DOHH2 (cell line): ENCODE measurements around the gene CSGALNACT2.

Source experiments
- H3F3A ChIP-seq: fragments of 200-600 bp; sonication (generic), shearing (Covaris generic); 2 replicates; pipeline ENCODE4 v1.6.0; 2016; ENCODE audit warnings: antibody characterized with exemption, mild to moderate bottlenecking; ENCODE audit not compliant: control insufficient read depth, insufficient read depth
- H3K27ac ChIP-seq: fragments of 200-600 bp; sonication (generic); 2 replicates; pipeline ENCODE4 v1.5.1; 2014; ENCODE audit warnings: low read depth, mild to moderate bottlenecking, low read length, moderate library complexity
- H3K27me3 ChIP-seq: fragments of 200-600 bp; sonication (generic); 2 replicates; pipeline ENCODE4 v1.6.1; 2014; ENCODE audit warnings: mild to moderate bottlenecking, low read length, mixed read lengths; ENCODE audit not compliant: control insufficient read depth
- H3K36me3 ChIP-seq: fragments of 200-600 bp; sonication (generic); 2 replicates; pipeline ENCODE4 v1.6.1; 2014; ENCODE audit warnings: mild to moderate bottlenecking, low read length, moderate library complexity, mixed read lengths; ENCODE audit not compliant: control insufficient read depth
- H3K4me1 ChIP-seq: fragments of 200-600 bp; sonication (generic); 2 replicates; pipeline ENCODE4 v1.6.1; 2014; ENCODE audit warnings: mild to moderate bottlenecking, low read length, mixed read lengths; ENCODE audit not compliant: control insufficient read depth
- H3K4me2 ChIP-seq: fragments of 200-600 bp; sonication (generic); 2 replicates; pipeline ENCODE4 v1.6.0; 2014; ENCODE audit warnings: mild to moderate bottlenecking, low read length, moderate library complexity
- H3K4me3 ChIP-seq: fragments of 200-600 bp; sonication (generic); 2 replicates; pipeline ENCODE4 v1.5.1; 2014; ENCODE audit warnings: mild to moderate bottlenecking, low read length, mixed read lengths
- H3K79me2 ChIP-seq: fragments of 200-600 bp; sonication (generic); 2 replicates; pipeline ENCODE4 v1.6.1; 2014; ENCODE audit warnings: mild to moderate bottlenecking, low read length, mixed read lengths; ENCODE audit not compliant: control insufficient read depth
- H3K9me2 ChIP-seq: fragments of 200-600 bp; sonication (generic); replicated peaks from 2 replicates; pipeline ENCODE4 v1.6.1; 2014; ENCODE audit warnings: mild to moderate bottlenecking, low read length, mixed read lengths; ENCODE audit not compliant: control insufficient read depth
- H3K9me3 ChIP-seq: fragments of 200-600 bp; sonication (generic); 2 replicates; pipeline ENCODE4 v1.6.1; 2014; ENCODE audit warnings: antibody characterized with exemption, low read length, mixed read lengths; ENCODE audit not compliant: control insufficient read depth, insufficient read depth
- H4K20me1 ChIP-seq: fragments of 200-600 bp; sonication (generic); 2 replicates; pipeline ENCODE4 v1.6.0; 2014; ENCODE audit warnings: low read depth, mild to moderate bottlenecking, antibody characterized with exemption, low read length, moderate library complexity; ENCODE audit not compliant: control insufficient read depth, insufficient read depth
- EZH2phosphoT487 ChIP-seq: fragments of 200-600 bp; sonication (generic); IDR thresholded peaks from 2 replicates; pipeline ENCODE4 v1.6.1; 2017; ENCODE audit warnings: borderline replicate concordance, mild to moderate bottlenecking, antibody characterized with exemption, low read length, moderate library complexity, mixed read lengths
- TF ChIP-seq, protein P1 (sequence below): fragments of 200-600 bp; sonication (generic); IDR thresholded peaks from one replicate; pipeline ENCODE4 v1.5.1; 2014; ENCODE audit warnings: antibody characterized with exemption, mild to moderate bottlenecking, low read depth, low read length; ENCODE audit not compliant: poor library complexity, severe bottlenecking

Gene CSGALNACT2

DNA sequence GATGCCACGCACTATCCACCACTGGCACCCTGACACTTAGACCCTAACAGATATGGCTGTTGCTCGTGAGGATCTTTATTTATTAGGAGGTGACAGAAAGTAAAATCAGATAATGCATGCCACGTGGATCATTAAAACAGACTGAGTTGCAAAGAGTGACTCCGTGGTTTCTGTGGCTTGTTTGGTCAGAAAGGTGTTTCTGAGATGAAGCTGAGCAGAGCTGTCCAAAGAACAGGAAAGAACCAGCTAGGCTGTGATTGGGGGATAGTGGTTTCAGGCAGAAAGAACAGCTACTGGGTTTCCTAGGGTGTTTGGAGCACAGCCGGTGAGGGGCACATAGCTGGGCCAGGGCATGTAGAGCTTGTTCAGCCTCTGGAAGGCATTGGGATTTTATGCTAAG is 34.4 kb downstream of the CSGALNACT2 start:
- Histone ChIP-seq H3K4me1 (no peaks in the 10 kb centered on the region), H3K27ac (no peak overlapping the region), H3K9me3 (no peaks in the 10 kb centered on the region), H3K4me2 (no peak overlapping the region), H3K27me3 (no peaks in the 10 kb centered on the region), H3K4me3 (no peak overlapping the region), H4K20me1 (no peaks in the 10 kb centered on the region), H3K79me2 (no peaks in the 10 kb centered on the region), H3F3A (no peaks in the 10 kb centered on the region), H3K9me2 (no peaks in the 10 kb centered on the region), H3K36me3 (peaks cover 5% of the 10 kb centered on the region; the same call in 1 of the 2 replicates)
- TF ChIP-seq EZH2phosphoT487: no peak
- TF ChIP-seq, protein P1, sequence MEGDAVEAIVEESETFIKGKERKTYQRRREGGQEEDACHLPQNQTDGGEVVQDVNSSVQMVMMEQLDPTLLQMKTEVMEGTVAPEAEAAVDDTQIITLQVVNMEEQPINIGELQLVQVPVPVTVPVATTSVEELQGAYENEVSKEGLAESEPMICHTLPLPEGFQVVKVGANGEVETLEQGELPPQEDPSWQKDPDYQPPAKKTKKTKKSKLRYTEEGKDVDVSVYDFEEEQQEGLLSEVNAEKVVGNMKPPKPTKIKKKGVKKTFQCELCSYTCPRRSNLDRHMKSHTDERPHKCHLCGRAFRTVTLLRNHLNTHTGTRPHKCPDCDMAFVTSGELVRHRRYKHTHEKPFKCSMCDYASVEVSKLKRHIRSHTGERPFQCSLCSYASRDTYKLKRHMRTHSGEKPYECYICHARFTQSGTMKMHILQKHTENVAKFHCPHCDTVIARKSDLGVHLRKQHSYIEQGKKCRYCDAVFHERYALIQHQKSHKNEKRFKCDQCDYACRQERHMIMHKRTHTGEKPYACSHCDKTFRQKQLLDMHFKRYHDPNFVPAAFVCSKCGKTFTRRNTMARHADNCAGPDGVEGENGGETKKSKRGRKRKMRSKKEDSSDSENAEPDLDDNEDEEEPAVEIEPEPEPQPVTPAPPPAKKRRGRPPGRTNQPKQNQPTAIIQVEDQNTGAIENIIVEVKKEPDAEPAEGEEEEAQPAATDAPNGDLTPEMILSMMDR: no peak

GRCh38 chr10:43173120-43173519 is 34.9 kb downstream of the CSGALNACT2 start:
- no peaks in the 10 kb centered on the region for H3K79me2 ChIP-seq
- no peaks in the 10 kb centered on the region for H3K9me3 ChIP-seq
- TF ChIP-seq, protein P1: no peak
- no peak for TF ChIP-seq EZH2phosphoT487
- H3K9me2 ChIP-seq: no peaks in the 10 kb centered on the region
- H3K4me3 ChIP-seq: no peak overlapping the region
- H4K20me1 ChIP-seq: no peaks in the 10 kb centered on the region
- H3K4me1 ChIP-seq: no peaks in the 10 kb centered on the region
- H3F3A ChIP-seq: no peaks in the 10 kb centered on the region
- H3K27ac ChIP-seq: no peak overlapping the region
- peaks cover 10% of the 10 kb centered on the region; the same call in 1 of the 2 replicates for H3K36me3 ChIP-seq
- no peaks in the 10 kb centered on the region for H3K27me3 ChIP-seq
- H3K4me2 ChIP-seq: no peak overlapping the region

GRCh38 chr10:43174969-43175368 is 36.7 kb downstream of the CSGALNACT2 start:
- no peaks in the 10 kb centered on the region for H3F3A ChIP-seq
- no peaks in the 10 kb centered on the region for H4K20me1 ChIP-seq
- no peaks in the 10 kb centered on the region for H3K4me1 ChIP-seq
- TF ChIP-seq, protein P1: no peak
- TF ChIP-seq EZH2phosphoT487: no peak
- H3K4me3 ChIP-seq: no peak overlapping the region
- H3K9me3 ChIP-seq: no peaks in the 10 kb centered on the region
- H3K79me2 ChIP-seq: no peaks in the 10 kb centered on the region
- H3K27me3 ChIP-seq: no peaks in the 10 kb centered on the region
- peaks cover 10% of the 10 kb centered on the region; the same call in 1 of the 2 replicates for H3K36me3 ChIP-seq
- no peaks in the 10 kb centered on the region for H3K9me2 ChIP-seq
- H3K27ac ChIP-seq: no peak overlapping the region
- no peak overlapping the region for H3K4me2 ChIP-seq

DNA sequence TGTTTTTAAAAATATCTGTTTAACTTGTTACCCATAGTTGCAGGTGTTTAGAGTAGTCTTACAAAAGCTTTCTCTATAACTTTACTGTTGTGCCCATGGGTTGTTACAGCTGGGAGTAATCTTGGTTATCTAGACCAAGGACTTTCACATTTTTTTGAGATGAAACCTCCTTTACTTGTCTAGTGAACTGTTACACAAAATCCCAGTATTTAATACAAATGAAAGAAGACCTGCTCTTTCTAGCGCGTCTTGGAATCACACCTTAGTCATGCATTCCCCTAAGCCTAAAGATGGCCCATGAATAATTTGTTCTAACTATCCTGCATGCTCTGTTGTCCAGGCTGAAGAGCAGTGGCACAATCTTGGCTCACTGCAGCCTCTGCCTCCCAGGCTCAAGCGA is 38.0 kb downstream of the CSGALNACT2 start:
- no peak overlapping the region for H3K4me3 ChIP-seq
- no peak overlapping the region for H3K4me2 ChIP-seq
- H3K36me3 ChIP-seq: peaks cover 17% of the 10 kb centered on the region; the same call in 1 of the 2 replicates
- TF ChIP-seq EZH2phosphoT487: no peak
- TF ChIP-seq, protein P1: no peak
- H3K9me3 ChIP-seq: no peaks in the 10 kb centered on the region
- H3K4me1 ChIP-seq: no peaks in the 10 kb centered on the region
- H3K9me2 ChIP-seq: no peaks in the 10 kb centered on the region
- no peaks in the 10 kb centered on the region for H3K79me2 ChIP-seq
- no peaks in the 10 kb centered on the region for H4K20me1 ChIP-seq
- H3F3A ChIP-seq: no peaks in the 10 kb centered on the region
- no peak overlapping the region for H3K27ac ChIP-seq
- H3K27me3 ChIP-seq: no peaks in the 10 kb centered on the region
